HepG2 (cell line): ENCODE measurements around the gene IFNA8. TPM values are rescaled to one million over a fixed set of nuclear protein-coding genes. Genes with fewer than 3 reads are reported as not detected.

Experiments used
- ATAC-seq: fragments of 200-7000 bp; cut with Tn5 transposase; 3 replicates; pipeline ENCODE4 v1.9.1; 2020; ENCODE audit warnings: mild to moderate bottlenecking, moderate library complexity
- BruUV-seq: library from RNA; stranded (reverse); fragments of 400-500 nt; replicated peaks from 2 replicates; lab custom pipeline; 2021; lab: Mats Ljungman, UMichigan
- CTCF ChIA-PET: fragments of 300-600 bp; formaldehyde crosslinking; extraction: SDS; loops from one replicate; lab custom pipeline; 2021; ENCODE audit warnings: low total read pairs, inconsistent platforms, low intra/inter-chr PET ratio; lab: Yijun Ruan, JAX
- POLR2A ChIA-PET: fragments of 350-600 bp; sonication (Branson Sonifier 250); formaldehyde crosslinking; loops from one replicate; lab custom pipeline; 2020; ENCODE audit warnings: antibody characterized with exemption, inconsistent platforms; lab: Yijun Ruan, JAX
- DNase-seq: peaks from one replicate; pipeline ENCODE4 v3.0.0-alpha.2; 2015; ENCODE audit warnings: low spot score
- FAIRE-seq: peaks from 3 replicates; lab custom pipeline; 2011; peaks lifted over from hg19 to GRCh38; lab: Jason Lieb, UNC
- H2AFZ ChIP-seq: one replicate; pipeline ENCODE4 v1.6.1; 2011; ENCODE audit warnings: low read length, inconsistent platforms
- H3K27ac ChIP-seq: fragments of 300-600 bp; 3 replicates; pipeline ENCODE4 v1.8.0; 2011; ENCODE audit warnings: mixed run types, mild to moderate bottlenecking, mixed read lengths, low read length, inconsistent platforms; ENCODE audit not compliant: insufficient read depth; ENCODE audit errors: extremely low read length
- H3K27me3 ChIP-seq, 2 experiments: fragments of 200-600 bp in 1 of 2; 2 replicates in 1 of 2; 3 replicates in 1 of 2; pipeline versions ENCODE4 v1.6.0 to v1.8.0; 2011; ENCODE audit warnings: low read length in 2 of 2, mild to moderate bottlenecking in 2 of 2, moderate library complexity in 2 of 2, inconsistent platforms in 1 of 2; ENCODE audit not compliant: insufficient read depth in 2 of 2, control insufficient read depth in 1 of 2
- H3K36me3 ChIP-seq, 2 experiments: fragments of 200-600 bp in 1 of 2; replicated peaks in 1 of 2; 2 replicates in 1 of 2; 3 replicates in 1 of 2; pipeline versions ENCODE4 v1.5.1 to v1.8.0; 2011; ENCODE audit warnings: low read length in 2 of 2, inconsistent platforms in 1 of 2; ENCODE audit not compliant: insufficient read depth in 2 of 2, control insufficient read depth in 1 of 2
- H3K4me1 ChIP-seq: 2 replicates; pipeline ENCODE4 v1.5.1; 2012; ENCODE audit warnings: low read length, inconsistent platforms; ENCODE audit not compliant: insufficient read depth
- H3K4me2 ChIP-seq: 2 replicates; pipeline ENCODE4 v1.6.0; 2011; ENCODE audit warnings: low read depth, low read length, inconsistent platforms
- H3K4me3 ChIP-seq, 3 experiments: fragments of 200-600 bp in 1 of 3; sonication (generic), shearing (Covaris generic) in 1 of 3; replicated peaks in 1 of 3; 2 replicates each; pipeline ENCODE4 v1.5.1; 2011 to 2016; ENCODE audit warnings: low read length in 3 of 3, inconsistent platforms in 2 of 3, low read depth in 2 of 3, mild to moderate bottlenecking in 2 of 3, control low read depth in 1 of 3, mixed read lengths in 1 of 3; ENCODE audit not compliant: insufficient read depth in 1 of 3
- H3K79me2 ChIP-seq: one replicate; pipeline ENCODE4 v1.6.1; 2011; ENCODE audit warnings: low read length, inconsistent platforms; ENCODE audit not compliant: insufficient read depth
- H3K9ac ChIP-seq: 2 replicates; pipeline ENCODE4 v1.6.0; 2011; ENCODE audit warnings: mild to moderate bottlenecking, low read depth, low read length, inconsistent platforms; ENCODE audit not compliant: insufficient read depth
- H3K9me3 ChIP-seq: 2 replicates; pipeline ENCODE4 v1.5.1; 2012; ENCODE audit warnings: mild to moderate bottlenecking, low read length
- H4K20me1 ChIP-seq: 2 replicates; pipeline ENCODE4 v1.6.0; 2011; ENCODE audit warnings: inconsistent platforms, mild to moderate bottlenecking, low read length, moderate library complexity; ENCODE audit not compliant: insufficient read depth
- HOXD1 ChIP-seq: sonication (generic); formaldehyde crosslinking; IDR thresholded peaks from 2 replicates; pipeline ENCODE4 v1.5.0; 2020; ENCODE audit warnings: missing genetic modification reagents
- MAFF ChIP-seq: IDR thresholded peaks from 2 replicates; pipeline ENCODE4 v1.6.1; 2011; ENCODE audit warnings: low read depth, low read length, improper control_type of control experiment
- MAZ ChIP-seq, 2 experiments: sonication (generic) in 1 of 2; formaldehyde crosslinking in 1 of 2; IDR thresholded peaks; 2 replicates each; pipeline versions ENCODE4 v1.5.0 to v1.6.1; 2012 to 2020; ENCODE audit warnings: low read depth in 2 of 2, mild to moderate bottlenecking in 2 of 2, borderline replicate concordance in 1 of 2, improper control_type of control experiment in 1 of 2, low read length in 1 of 2, missing genetic modification reagents in 1 of 2, moderate library complexity in 1 of 2
- THYN1 ChIP-seq: sonication (generic); formaldehyde crosslinking; IDR thresholded peaks from 2 replicates; pipeline ENCODE4 v1.8.1; 2023; ENCODE audit warnings: low read depth, mild to moderate bottlenecking, moderate library complexity, missing genetic modification reagents, borderline replicate concordance
- ZBTB14 ChIP-seq: sonication (generic); formaldehyde crosslinking; IDR thresholded peaks from 2 replicates; pipeline ENCODE4 v1.4.0; 2020; ENCODE audit warnings: missing genetic modification reagents
- ZKSCAN1 ChIP-seq: fragments of 150-350 bp; IDR thresholded peaks from 2 replicates; pipeline ENCODE4 v1.6.1; 2014; ENCODE audit warnings: low read length
- ZNF766 ChIP-seq: sonication (generic); formaldehyde crosslinking; IDR thresholded peaks from 2 replicates; pipeline ENCODE4 v1.5.0; 2020; ENCODE audit warnings: missing genetic modification reagents, borderline replicate concordance
- WGBS: methylation state at CpG from one replicate; pipeline ENCODE4 v1.1.6; 2017; ENCODE audit warnings: low lambda C conversion rate; 5-methylcytosine and 5-hydroxymethylcytosine counted together
- in situ Hi-C: cut with HindIII; loops from 2 replicates; pipeline ENCODE4 v1.10.0; 2017; ENCODE audit warnings: low pct_unique_long_range_greater_than_20kb; ENCODE audit not compliant: extremely low pct_ligation_motif_present
- intact Hi-C: fragments of 100-400 bp; cut with micrococcal nuclease; formaldehyde crosslinking; loops from one replicate; pipeline ENCODE4 v1.10.0; 2022; ENCODE audit not compliant: unreplicated experiment
- polyA plus RNA-seq, 8 experiments: library from polyadenylated mRNA; depleted of rRNA in 3 of 8; stranded (reverse) in 7 of 8; unstranded in 1 of 8; fragments of >200 nt; fragmentation: Illumina TruSeq in 4 of 8; extraction: Trizol in 4 of 8; gene quantifications; 2 replicates each; pipeline versions ENCODE4 v1.2.1 to v1.2.3, GENCODE V29; 2011 to 2016; ENCODE audit warnings: low read depth in 4 of 8, missing spikeins in 1 of 8, mixed read lengths in 1 of 8; ENCODE audit not compliant: insufficient read depth in 1 of 8
- total RNA-seq, 5 experiments: library from RNA; depleted of rRNA; stranded (reverse); fragments of >200 nt; fragmentation: Illumina TruSeq; extraction: Trizol; gene quantifications; 2 replicates each; pipeline ENCODE4 v1.2.3, GENCODE V29; 2016; ENCODE audit warnings: low read depth in 1 of 5
- TF ChIP-seq, protein P1 (sequence below): sonication (generic); formaldehyde crosslinking; IDR thresholded peaks from 2 replicates; pipeline ENCODE4 v1.4.0; 2020; ENCODE audit warnings: missing genetic modification reagents, borderline replicate concordance

Gene IFNA8
- total and polyA plus RNA-seq, 2 of the 13 experiments (the other 11 are each of a cell fraction or from before 2014, with no cell fraction given): not detected

DNA sequence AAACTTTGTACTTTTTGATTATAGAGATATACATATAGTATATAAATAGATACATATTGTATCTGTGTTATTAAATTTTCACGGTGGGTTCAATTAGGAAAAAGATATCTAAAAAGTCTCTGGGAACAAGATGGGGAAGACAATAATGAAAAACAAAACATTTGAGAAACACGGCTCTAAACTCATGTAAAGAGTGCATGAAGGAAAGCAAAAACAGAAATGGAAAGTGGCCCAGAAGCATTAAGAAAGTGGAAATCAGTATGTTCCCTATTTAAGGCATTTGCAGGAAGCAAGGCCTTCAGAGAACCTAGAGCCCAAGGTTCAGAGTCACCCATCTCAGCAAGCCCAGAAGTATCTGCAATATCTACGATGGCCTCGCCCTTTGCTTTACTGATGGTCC lies 31.2 kb downstream of the IFNA8 start, which contains the start of gene IFNA1:
IFNA1 (plus strand) TSS at position 301 of the 400 bp plus-strand sequence; CDS start at position 370, 69 bp downstream.
- Histone ChIP-seq H3K79me2 (no peaks in the 10 kb centered on the region), H3K4me1 (no peaks in the 10 kb centered on the region), H4K20me1 (no peaks in the 10 kb centered on the region), H3K27me3 (no peaks in the 10 kb centered on the region)
- in situ Hi-C loops: no loop called here
- FAIRE-seq (no peak), DNase-seq (no peak)
- BruUV-seq: no TSS peak
- no peak for TF ChIP-seq ZKSCAN1
- TF ChIP-seq, protein P1, sequence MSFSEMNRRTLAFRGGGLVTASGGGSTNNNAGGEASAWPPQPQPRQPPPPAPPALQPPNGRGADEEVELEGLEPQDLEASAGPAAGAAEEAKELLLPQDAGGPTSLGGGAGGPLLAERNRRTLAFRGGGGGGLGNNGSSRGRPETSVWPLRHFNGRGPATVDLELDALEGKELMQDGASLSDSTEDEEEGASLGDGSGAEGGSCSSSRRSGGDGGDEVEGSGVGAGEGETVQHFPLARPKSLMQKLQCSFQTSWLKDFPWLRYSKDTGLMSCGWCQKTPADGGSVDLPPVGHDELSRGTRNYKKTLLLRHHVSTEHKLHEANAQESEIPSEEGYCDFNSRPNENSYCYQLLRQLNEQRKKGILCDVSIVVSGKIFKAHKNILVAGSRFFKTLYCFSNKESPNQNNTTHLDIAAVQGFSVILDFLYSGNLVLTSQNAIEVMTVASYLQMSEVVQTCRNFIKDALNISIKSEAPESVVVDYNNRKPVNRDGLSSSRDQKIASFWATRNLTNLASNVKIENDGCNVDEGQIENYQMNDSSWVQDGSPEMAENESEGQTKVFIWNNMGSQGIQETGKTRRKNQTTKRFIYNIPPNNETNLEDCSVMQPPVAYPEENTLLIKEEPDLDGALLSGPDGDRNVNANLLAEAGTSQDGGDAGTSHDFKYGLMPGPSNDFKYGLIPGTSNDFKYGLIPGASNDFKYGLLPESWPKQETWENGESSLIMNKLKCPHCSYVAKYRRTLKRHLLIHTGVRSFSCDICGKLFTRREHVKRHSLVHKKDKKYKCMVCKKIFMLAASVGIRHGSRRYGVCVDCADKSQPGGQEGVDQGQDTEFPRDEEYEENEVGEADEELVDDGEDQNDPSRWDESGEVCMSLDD (CRISPR knock-in tag): no peak
- TF ChIP-seq ZBTB14 (CRISPR knock-in tag): no peak
- no peak for TF ChIP-seq THYN1 (CRISPR knock-in tag)
- TF ChIP-seq ZNF766 (CRISPR knock-in tag): no peak
- TF ChIP-seq MAFF: no peak
- TF ChIP-seq MAZ (IDR thresholded peaks at IDR 0.05; ENCODE audit: borderline replicate concordance, low read depth, low read length): no peak
- no peak for TF ChIP-seq MAZ (CRISPR knock-in tag; IDR thresholded peaks at IDR 0.05; ENCODE audit: low read depth)
- TF ChIP-seq HOXD1: no peak
- TF ChIP-seq, all 625 proteins: peak for 0
- 28% methylated on average over 2 of the region's 4 CpGs for WGBS
- no peak within 1 kb of the TSS for H3K4me2 ChIP-seq
- ChIA-PET POLR2A (no interaction called here), CTCF (no interaction called here)
- no peak within 1 kb of the TSS for H2AFZ ChIP-seq
- ATAC-seq: no peak
- no peaks in the 10 kb centered on the region for H3K36me3 ChIP-seq
- intact Hi-C loops: no loop called here
- H3K27ac ChIP-seq: no peak within 1 kb of the TSS
- no peak within 1 kb of the TSS for H3K4me3 ChIP-seq
- H3K9ac ChIP-seq: no peak within 1 kb of the TSS
- no peaks in the 10 kb centered on the region for H3K9me3 ChIP-seq
